HEK293T (cell line): ENCODE measurements around the gene ERICH4.

Source experiments
- FOXA1 ChIP-seq: fragments of 450-650 bp; IDR thresholded peaks from 2 replicates; pipeline ENCODE4 v1.6.1; 2016; ENCODE audit warnings: mild to moderate bottlenecking
- TARDBP ChIP-seq: fragments of 450-650 bp; IDR thresholded peaks from 2 replicates; pipeline ENCODE4 v1.6.1; 2016

DNA sequence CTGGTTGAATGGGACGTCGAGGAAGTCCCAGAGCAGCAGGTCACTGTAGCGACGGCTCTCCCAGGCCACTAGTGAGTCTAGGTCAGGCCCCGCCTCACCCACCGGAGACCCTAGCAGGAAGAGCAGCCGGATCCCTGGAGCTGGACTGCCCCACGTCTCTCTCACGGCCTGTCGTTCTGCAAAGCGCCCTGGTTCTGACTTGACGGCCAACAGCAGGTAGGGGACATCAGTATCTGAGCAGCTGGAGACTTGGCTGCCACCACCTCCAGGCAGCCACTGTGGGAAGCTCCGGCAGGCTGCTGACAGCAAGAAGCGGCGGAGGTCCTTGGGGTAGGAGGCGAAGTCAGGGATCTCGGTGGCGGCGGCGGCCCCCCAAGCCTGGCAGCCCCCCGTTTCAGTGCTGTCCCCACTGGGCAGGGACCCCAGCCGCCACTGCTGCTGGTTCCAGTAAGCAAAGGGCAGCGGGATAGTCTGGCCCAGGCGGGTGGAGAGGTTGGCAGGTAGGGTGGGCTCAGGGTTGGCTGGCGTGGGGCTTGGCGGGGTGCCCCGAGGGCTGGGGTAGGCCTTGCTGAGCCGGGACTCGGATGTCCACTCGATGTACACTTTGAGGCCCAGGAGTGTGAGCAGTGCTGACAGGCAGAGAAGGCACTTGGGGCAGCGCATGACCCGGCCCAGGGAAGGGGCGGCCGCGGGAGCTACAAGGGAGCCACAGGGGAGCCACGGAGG is 16.7 kb upstream of the ERICH4 start:
- no peak for TF ChIP-seq FOXA1
- TF ChIP-seq TARDBP = no peak
